Hepatic stellate cell (primary cell): ENCODE results near the gene H2BK1.

Experiments
- DNase-seq: peaks from one replicate; pipeline ENCODE4 v3.0.0; 2011; ENCODE audit warnings: low spot score

H2BK1 gene

DNA sequence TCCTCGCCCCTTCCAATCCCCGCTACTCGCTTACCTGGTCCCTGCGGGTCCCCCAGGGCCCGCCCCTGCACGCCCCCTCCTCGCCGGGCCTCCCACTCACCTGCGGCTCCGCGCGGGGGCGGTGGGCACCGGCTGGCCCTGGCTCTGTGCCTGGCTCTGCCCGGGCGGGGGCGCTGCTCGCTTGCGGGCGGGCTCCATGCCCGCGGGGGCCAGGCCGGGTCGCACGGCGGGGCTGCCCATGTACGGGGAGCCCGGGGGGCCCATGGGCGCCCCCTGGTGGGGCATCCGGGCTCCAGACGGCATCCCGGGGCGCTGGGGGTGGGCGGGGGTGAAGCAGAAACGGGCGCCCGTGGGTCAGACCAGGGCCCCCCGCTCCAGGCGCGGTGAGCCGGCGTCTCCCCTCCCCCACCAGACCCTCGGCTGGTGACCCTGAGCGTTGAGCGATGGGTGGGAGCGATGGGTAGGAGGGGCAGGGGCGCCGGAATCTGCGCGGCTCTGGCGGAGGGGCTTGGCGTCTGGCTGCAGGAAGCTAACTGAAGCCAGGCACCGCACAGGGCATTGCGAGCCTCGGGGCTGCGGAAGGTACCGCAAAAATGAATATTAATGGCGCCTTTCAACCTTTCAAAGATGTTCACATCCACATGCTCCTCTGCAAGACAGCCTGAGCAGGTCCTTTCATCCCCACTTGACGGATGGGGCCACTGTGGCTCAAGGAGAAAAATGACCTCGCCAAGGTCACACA is 35.2 kb upstream of the H2BK1 start:
- peak; percentile 89 for DNase-seq

- DNase-seq = no peak
Measured at GRCh38 chr7:151244841-151245346, 34.6 kb upstream of the H2BK1 start.

- DNase-seq = peak; percentile 85
Measured at GRCh38 chr7:151244196-151244840, 34.0 kb upstream of the H2BK1 start.

GRCh38 chr7:151243408-151244195 is 33.3 kb upstream of the H2BK1 start:
- DNase-seq = no peak

DNA sequence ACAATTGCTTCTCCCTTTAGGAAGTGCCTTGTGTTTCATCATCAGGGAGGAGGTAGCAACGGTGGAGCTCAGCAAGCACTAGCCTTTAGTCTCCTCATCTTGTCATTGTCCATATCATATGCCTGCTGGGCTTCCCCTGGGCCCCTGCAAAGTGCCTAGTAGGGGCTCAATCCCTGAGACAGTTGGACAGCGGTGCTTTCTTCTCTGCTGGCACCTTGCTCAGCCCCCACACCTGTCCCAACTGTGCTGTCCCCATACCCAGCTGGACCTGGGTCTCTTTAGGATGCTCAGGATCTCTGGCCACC is 32.7 kb upstream of the H2BK1 start:
- no peak for DNase-seq

- DNase-seq = no peak
Measured at GRCh38 chr7:151242159-151243044, 32.1 kb upstream of the H2BK1 start.

- no peak for DNase-seq
Measured at GRCh38 chr7:151241755-151242096, 31.4 kb upstream of the H2BK1 start.

DNA sequence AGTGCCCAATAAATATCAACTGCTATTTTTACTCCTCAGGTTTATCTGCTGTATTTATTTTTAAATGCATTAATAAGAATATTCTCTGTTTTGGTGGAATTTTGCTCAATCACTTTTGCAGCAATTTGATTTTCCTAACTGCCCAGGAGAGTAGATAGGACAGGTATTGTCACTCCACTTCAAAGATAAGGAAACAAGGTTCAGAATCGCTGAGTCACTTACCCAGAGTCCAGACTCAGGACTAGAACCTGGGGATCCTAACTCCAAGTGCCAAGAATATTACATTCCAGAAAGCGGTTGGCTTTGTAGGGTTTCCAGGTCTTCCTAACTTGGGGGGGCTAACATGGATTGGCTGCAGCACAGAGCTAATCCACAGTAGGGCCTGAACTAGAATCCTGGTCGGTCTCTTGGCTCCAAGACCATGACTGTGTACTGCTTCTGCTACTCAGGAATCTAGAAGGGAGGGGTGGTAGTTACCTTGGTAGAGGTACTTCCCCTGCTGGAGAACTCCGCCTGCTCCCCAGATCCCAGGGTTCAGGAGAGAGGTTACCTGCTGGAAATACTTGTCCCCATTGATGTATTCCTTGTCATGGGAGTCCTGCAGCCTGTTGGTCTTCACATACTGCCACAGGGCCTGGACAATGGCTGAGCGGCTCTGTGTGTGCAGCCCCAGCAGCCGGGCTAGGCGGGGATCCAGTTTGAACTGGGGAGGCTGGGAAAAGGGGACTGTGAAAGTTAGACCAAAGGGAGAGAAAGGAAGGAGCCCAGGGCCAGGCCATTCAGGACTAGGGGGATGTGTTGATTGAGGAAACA is 30.9 kb upstream of the H2BK1 start:
- DNase-seq = no peak

- DNase-seq = no peak
Measured at GRCh38 chr7:151240536-151240935, 30.2 kb upstream of the H2BK1 start.

- DNase-seq = no peak
Measured at GRCh38 chr7:151239837-151240459, 29.7 kb upstream of the H2BK1 start.

- DNase-seq = no peak
Measured at GRCh38 chr7:151238924-151239836, 28.9 kb upstream of the H2BK1 start.

DNA sequence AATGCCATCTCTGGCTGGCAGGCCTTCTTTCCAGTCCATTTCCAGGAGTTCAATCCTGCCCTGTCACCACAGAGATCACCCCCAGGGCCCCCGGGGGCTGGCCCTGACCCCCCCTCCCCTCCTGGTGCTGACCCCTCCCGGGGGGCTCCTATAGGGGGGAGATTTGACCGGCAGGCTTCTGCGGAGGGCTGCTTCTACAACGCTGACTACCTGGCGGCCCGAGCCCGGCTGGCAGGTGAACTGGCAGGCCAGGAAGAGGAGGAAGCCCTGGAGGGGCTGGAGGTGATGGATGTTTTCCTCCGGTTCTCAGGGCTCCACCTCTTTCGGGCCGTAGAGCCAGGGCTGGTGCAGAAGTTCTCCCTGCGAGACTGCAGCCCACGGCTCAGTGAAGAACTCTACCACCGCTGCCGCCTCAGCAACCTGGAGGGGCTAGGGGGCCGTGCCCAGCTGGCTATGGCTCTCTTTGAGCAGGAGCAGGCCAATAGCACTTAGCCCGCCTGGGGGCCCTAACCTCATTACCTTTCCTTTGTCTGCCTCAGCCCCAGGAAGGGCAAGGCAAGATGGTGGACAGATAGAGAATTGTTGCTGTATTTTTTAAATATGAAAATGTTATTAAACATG is 28.0 kb upstream of the H2BK1 start:
- no peak for DNase-seq

DNA sequence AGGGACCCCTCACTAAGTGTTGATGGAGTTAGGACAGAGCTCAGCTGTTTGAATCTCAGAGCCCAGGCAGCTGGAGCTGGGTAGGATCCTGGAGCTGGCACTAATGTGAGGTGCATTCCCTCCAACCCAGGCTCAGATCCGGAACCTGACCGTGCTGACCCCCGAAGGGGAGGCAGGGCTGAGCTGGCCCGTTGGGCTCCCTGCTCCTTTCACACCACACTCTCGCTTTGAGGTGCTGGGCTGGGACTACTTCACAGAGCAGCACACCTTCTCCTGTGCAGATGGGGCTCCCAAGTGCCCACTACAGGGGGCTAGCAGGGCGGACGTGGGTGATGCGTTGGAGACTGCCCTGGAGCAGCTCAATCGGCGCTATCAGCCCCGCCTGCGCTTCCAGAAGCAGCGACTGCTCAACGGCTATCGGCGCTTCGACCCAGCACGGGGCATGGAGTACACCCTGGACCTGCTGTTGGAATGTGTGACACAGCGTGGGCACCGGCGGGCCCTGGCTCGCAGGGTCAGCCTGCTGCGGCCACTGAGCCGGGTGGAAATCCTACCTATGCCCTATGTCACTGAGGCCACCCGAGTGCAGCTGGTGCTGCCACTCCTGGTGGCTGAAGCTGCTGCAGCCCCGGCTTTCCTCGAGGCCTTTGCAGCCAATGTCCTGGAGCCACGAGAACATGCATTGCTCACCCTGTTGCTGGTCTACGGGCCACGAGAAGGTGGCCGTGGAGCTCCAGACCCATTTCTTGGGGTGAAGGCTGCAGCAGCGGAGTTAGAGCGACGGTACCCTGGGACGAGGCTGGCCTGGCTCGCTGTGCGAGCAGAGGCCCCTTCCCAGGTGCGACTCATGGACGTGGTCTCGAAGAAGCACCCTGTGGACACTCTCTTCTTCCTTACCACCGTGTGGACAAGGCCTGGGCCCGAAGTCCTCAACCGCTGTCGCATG is 27.2 kb upstream of the H2BK1 start:
- no peak for DNase-seq

DNA sequence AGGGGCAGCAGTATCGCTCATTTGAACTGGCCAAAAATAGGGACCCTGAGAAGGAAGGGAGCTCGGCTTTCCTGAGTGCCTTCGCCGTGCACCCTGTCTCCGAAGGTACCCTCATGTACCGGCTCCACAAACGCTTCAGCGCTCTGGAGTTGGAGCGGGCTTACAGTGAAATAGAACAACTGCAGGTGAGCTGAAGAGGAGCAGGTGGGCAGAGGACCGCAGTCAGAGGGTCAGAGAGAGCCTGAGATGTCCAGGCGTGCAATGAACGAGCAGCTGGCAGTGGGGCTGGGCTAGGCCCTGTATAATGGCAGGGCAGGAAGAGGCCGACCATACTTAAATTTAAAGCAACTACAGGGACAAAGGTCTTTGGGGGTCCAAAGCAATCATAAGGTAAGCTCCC is 26.1 kb upstream of the H2BK1 start:
- no peak for DNase-seq

DNA sequence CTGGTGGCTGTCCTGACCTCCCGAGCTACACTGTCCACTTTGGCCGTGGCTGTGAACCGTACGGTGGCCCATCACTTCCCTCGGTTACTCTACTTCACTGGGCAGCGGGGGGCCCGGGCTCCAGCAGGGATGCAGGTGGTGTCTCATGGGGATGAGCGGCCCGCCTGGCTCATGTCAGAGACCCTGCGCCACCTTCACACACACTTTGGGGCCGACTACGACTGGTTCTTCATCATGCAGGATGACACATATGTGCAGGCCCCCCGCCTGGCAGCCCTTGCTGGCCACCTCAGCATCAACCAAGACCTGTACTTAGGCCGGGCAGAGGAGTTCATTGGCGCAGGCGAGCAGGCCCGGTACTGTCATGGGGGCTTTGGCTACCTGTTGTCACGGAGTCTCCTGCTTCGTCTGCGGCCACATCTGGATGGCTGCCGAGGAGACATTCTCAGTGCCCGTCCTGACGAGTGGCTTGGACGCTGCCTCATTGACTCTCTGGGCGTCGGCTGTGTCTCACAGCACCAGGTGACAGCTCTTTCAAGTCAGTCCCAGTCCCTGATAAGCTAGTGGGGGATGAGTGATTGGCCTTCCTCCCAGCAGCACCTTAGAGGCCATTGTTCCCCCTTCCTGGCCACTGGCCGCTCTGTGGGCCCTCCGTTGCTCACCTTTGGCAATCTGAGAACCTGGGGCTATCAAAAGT is 25.0 kb upstream of the H2BK1 start:
- no peak for DNase-seq

- no peak for DNase-seq
Measured at GRCh38 chr7:151233804-151234203, 23.5 kb upstream of the H2BK1 start.

DNA sequence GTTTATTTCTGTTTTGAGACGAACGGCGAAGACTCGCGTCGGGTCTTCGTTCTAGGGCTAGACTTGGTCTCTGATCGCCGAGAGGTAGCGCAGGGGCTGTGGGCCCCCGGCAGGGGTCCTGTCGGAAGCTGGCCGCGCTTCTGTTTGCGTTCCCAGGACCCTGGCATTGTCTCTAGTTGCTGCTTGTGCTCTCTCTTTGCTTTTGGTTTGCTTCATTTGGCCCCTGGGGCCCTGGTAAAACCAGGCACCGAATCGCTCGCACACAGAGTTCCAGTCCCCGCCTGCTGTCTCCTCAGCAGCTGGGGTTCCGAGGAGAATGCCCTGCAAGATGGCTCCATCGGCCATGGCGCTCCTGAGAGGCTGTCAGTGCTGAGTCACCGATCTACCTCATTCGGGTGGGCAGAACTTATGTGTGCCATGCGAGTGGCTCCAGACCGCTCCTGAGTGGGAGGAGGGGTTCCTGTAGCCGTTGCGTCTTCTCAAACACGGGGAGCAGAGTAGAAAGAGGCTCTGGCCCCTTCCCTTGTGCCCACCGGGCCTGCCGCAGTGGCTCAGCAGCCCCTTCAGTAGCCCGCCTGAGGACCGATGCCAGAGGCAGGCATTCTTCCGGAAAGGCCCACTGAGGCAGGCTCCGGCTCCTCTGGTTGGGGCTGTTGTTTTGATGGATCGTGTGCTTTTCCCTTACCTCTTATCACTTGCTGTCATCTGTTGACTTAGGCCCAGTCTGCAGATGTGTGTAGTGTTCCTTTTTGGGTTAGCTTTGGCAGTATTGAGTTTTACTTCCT is 22.8 kb upstream of the H2BK1 start:
- DNase-seq = peak; percentile 95
